HG03103 (cell line): ENCODE results near the gene NFATC2.

Experiments
- ATAC-seq: cut with Tn5 transposase; IDR thresholded peaks from one replicate; pipeline ENCODE4 v1.9.1; 2021; ENCODE audit warnings: low read depth; ENCODE audit not compliant: unreplicated experiment

Gene NFATC2

GRCh38 chr20:51422514-51423289 lies 119.8 kb downstream of the NFATC2 start:
- no peak for ATAC-seq

GRCh38 chr20:51420805-51421204 lies 121.7 kb downstream of the NFATC2 start:
- no peak for ATAC-seq

GRCh38 chr20:51420111-51420510 lies 122.4 kb downstream of the NFATC2 start:
- ATAC-seq, result no peak

DNA sequence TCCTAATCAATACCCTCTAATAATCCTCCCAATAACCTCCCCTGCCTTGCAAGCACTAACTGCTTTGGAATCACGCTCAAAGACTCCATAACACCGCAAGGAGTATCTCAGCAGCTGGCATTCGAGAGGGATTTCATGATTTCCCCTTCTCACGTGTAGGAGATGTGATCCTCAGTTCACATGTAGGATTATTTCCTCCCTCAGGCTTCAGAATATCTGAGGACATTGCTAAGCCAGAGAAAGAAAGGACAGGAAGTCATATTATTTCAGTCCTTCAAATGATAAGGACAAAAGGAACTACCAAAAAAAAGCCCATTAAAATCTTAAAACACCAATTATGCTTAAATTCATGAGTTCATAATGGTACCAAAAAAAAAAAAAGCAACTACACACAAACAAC lies 122.9 kb downstream of the NFATC2 start:
- ATAC-seq, result no peak

GRCh38 chr20:51419231-51419630 lies 123.3 kb downstream of the NFATC2 start:
- ATAC-seq, result no peak

DNA sequence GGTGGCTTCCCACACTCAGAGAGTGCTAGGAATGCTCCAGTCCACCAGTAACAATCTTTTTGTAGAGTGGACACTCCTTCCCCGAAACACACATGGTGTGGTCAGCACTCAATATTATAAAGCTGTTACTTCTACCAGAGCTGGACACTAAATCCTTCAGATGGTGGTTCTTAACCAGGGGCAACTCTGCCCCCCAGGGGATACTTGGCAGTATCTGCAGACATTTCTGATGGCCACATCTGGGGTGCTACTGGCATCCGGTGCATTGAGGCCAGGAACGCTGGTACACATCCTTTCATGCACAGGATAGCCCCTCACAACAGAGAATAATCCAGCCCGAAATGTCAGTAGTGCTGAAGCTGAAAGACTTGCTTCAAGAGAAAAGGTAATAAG lies 124.4 kb downstream of the NFATC2 start:
- ATAC-seq, result no peak

- ATAC-seq, result no peak
These were observed 125.0 kb downstream of the NFATC2 start for GRCh38 chr20:51417250-51418136.

DNA sequence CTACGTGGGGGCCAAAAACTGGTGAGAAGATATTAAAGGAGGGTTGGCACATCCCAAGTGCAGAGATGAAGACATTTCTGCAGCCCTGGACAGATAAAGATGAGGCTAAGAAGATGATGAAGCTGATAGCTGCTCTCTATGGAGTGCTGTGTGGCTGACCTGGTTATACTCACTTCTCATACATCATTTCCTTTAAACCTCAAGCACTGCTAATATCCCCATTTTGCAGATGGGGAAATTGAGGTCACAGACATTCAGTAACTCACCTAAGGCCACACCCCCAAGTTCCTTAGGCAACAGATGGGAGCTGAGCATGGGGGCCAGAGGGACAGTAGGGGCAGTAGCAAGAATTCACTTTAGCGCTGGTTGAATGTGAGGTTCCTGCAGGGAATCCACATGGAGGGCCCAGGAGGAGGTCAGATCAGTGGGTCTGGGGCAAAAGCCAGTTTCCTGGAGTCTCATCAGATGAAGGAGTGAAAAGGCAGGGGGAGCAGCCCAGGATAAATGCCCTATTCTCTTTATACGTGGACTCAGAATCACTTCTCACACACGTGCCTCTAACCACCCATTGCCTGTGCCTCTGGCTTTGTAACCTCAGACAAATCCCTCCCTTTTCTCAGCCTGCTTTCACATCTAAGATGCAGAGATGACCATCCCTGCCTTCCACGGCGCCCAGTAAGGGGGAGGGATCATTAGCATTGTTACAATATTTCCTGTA lies 125.8 kb downstream of the NFATC2 start:
- no peak for ATAC-seq

- peak; percentile 45 for ATAC-seq
These were observed 128.7 kb downstream of the NFATC2 start for GRCh38 chr20:51413857-51414256.

DNA sequence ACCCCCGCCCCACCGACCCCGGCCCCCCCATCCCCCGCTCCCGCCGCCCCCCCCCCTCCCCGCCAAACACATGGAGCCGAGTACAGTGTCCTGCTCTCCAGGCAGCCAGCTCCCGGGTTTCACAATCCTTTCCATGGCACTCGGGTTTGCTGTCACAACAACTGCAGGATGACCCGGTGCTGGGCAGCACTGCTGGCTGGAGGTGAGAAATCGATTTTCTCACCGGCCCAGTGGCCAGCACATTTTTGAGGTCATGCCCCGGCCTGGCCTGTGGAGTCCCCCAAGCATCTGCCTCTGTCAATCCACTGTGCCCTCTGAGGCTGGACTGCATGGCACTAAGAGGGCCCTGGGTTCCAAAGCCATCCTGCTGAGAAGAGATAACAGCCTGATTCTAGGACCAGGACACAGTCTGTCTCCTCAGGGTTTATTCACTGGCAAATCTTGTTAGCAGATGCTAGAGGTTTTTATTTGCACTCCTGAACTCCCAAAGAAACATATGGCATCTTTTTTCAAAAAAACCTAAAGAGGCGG lies 129.5 kb downstream of the NFATC2 start:
- no peak for ATAC-seq

- ATAC-seq, result no peak
These were observed 130.1 kb downstream of the NFATC2 start for GRCh38 chr20:51412333-51412871.

DNA sequence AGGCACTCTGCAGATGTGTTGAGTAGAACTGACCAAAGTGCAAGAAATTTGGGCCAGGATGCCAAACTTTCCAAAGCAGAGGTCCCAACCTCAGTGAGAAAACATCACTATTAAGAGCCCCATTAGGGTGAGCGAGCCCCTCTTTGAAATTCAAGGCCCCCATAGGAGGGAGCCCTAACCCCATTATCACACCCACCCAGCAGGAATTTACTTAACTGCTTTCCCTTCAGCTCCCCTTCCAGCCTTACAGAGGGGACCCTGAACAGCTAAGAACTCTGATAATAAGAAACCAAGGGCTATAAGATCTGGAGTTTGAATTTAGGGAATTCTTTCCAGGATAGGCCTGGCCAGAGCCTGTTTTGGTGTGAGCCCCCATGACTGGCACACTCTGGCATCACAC lies 130.6 kb downstream of the NFATC2 start:
- no peak for ATAC-seq

- ATAC-seq, result no peak
These were observed 131.8 kb downstream of the NFATC2 start for GRCh38 chr20:51410586-51411325.

GRCh38 chr20:51409192-51409880 lies 133.2 kb downstream of the NFATC2 start:
- ATAC-seq, result no peak

DNA sequence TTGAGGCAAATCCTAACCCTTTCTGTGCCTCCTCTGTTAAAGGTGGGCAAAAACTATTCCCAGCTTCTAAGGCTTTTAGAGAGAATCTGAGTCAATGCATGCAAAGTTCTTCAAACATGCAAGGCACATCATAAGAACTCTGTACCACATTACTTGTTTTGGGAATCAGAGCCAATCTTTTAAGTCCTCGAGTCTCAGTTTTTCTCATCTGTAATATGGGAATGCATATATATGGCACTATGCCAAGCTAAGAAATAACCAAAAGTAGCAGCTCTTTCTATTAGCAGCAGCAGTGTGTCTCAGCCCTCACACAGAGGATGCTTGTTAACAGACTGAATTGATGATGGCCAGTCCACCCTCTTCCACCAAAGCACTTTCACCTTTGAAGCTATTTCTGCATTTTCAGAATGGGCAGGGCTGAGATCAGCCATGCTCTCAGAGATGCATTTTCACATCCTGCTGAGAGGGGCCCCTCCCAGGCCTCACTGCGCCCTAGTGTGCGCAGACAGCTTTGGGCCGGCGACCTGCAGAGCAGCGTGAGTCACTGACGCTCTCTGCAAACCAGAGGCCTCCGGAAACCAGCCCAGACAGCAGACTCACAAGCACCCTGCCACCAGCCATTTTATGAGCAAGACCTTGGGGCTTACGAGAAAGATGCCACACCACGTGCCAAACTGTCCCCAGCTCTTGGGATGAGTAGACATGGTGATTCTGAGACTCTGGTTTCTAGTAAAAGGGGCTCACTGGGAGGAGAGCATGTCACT lies 138.0 kb downstream of the NFATC2 start:
- ATAC-seq, result peak; percentile 78

GRCh38 chr20:51403466-51404220 lies 138.9 kb downstream of the NFATC2 start:
- no peak for ATAC-seq

DNA sequence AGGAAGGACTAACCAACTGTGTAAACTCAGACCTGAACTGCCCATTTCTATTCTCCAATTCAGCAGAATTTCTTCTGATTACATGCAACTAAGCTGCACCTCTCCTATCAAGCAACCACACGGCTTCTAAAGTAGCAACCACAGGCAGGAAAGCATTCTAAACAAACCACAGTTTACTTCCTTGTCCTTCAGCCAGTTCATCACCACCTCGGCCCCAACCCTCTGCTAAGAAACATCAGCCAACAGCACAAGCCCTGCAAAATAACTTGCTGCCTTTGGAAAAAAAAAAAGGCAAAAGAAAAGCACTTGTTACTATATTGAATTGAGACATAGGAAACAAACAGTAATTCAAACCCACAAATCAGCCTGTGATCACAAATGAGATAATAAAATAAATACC lies 140.3 kb downstream of the NFATC2 start:
- ATAC-seq, result no peak

DNA sequence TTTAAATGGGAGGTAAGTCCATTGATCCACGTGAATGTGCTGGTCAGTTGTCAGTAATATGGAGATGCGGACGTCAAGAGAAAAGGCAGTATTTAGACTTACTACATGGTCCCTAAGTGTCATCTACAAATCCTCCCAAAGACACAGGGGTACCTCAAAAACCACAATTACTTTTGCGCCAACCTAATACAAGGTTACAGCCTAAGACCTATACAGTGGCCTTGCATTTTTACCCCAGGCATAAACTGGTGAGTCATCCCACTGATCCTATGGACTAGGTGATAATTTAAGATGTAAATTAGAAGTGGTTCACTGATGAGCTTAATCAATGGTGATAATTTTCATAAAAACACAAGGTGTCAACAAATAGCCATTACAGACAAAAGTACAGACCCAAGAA lies 141.0 kb downstream of the NFATC2 start:
- ATAC-seq, result no peak
